Measurements from ENCODE around the gene CHPF2.

DNA sequence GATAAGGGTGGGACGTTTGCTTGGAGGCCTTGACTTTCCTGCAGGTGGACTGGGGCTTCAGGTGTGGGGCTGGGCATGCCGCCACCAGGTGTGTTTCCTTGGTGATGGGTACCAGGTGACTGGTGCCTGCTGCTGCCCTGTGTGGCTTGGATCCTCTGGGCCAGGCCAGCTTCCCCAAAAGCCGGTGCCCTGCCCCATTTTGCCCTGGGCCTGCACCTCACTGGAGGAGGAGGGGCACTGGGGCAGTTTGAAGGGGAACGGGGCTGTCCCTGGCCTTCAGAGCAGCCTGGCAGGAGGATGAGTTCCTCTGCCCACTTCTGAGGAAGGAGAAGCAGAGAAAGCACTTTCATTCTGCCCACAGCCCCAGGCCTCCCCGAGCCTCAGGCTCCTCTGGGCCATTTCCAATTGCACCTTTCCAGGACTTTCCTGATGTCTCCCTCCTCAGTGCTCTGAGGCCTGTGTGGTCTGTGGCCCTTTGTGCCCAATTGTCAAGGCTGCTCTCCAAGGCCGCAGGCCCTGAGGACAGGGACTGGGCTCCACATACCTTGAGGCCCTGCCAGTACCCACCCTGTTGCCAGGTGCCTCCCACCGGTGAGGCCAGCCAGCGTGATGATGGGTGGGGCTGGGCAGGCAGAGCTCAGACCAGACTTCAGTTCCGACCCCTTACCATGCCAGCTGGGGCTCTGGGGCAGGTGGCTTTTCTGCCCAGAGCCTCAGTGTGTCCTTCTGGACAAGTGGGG lies 41.5 kb downstream of the CHPF2 start:
- TF ChIP-seq, protein P1, sequence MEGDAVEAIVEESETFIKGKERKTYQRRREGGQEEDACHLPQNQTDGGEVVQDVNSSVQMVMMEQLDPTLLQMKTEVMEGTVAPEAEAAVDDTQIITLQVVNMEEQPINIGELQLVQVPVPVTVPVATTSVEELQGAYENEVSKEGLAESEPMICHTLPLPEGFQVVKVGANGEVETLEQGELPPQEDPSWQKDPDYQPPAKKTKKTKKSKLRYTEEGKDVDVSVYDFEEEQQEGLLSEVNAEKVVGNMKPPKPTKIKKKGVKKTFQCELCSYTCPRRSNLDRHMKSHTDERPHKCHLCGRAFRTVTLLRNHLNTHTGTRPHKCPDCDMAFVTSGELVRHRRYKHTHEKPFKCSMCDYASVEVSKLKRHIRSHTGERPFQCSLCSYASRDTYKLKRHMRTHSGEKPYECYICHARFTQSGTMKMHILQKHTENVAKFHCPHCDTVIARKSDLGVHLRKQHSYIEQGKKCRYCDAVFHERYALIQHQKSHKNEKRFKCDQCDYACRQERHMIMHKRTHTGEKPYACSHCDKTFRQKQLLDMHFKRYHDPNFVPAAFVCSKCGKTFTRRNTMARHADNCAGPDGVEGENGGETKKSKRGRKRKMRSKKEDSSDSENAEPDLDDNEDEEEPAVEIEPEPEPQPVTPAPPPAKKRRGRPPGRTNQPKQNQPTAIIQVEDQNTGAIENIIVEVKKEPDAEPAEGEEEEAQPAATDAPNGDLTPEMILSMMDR (optimal IDR thresholded peaks at IDR 0.05 in 1 of 3, IDR thresholded peaks at IDR 0.05 in 1 of 3, conservative IDR thresholded peaks at IDR 0.05 in 1 of 3; ENCODE audit: extremely low read depth in 1 of 3, insufficient read depth in 2 of 3, low read length in 3 of 3): no peak
- no peak for TF ChIP-seq EZH2 (IDR thresholded peaks at IDR 0.05; ENCODE audit: low read length)
